PC-3 (cell line): ENCODE measurements around the gene ADAMTS5. TPM values are rescaled to one million over a fixed set of nuclear protein-coding genes. Genes with fewer than 3 reads are reported as not detected.

Experiments
- ATAC-seq: fragments of 200-7000 bp; cut with Tn5 transposase; 2 replicates; pipeline ENCODE4 v1.9.1; 2020; ENCODE audit warnings: mild to moderate bottlenecking, moderate library complexity
- BruUV-seq: library from RNA; stranded (reverse); fragments of 400-500 nt; replicated peaks from 2 replicates; lab custom pipeline; 2021; lab: Mats Ljungman, UMichigan
- CTCF ChIA-PET: fragments of 300-600 bp; sonication (Branson Sonifier 250); formaldehyde crosslinking; loops from one replicate; lab custom pipeline; 2022; ENCODE audit warnings: antibody characterized with exemption; lab: Charles Lee
- POLR2A ChIA-PET: fragments of 300-600 bp; sonication (Branson Sonifier 250); formaldehyde crosslinking; loops from one replicate; lab custom pipeline; 2022; ENCODE audit warnings: antibody characterized with exemption; ENCODE audit not compliant: unreplicated experiment; lab: Charles Lee
- DNase-seq: peaks from one replicate; pipeline ENCODE4 v3.0.0-alpha.2; 2015
- H2AFZ ChIP-seq: fragments of 300-600 bp; sonication (generic); 2 replicates; pipeline ENCODE4 v1.6.0; 2016; ENCODE audit warnings: antibody characterized with exemption, low read length
- H3F3A ChIP-seq: fragments of 300-600 bp; sonication (generic); one replicate; pipeline ENCODE4 v1.6.0; 2017; ENCODE audit warnings: antibody characterized with exemption, low read length, control low read depth, mild to moderate bottlenecking; ENCODE audit not compliant: unreplicated experiment
- H3K27ac ChIP-seq: fragments of 300-600 bp; sonication (generic); 2 replicates; pipeline ENCODE4 v1.5.1; 2016; ENCODE audit warnings: mild to moderate bottlenecking, low read length
- H3K27me3 ChIP-seq: fragments of 300-600 bp; sonication (generic); 2 replicates; pipeline ENCODE4 v1.6.1; 2016; ENCODE audit warnings: low read length, mixed read lengths
- H3K36me3 ChIP-seq: fragments of 300-600 bp; sonication (generic); 2 replicates; pipeline ENCODE4 v1.6.1; 2016; ENCODE audit warnings: low read depth, mixed run types, low read length, mixed read lengths
- H3K4me1 ChIP-seq: fragments of 300-600 bp; sonication (generic); 2 replicates; pipeline ENCODE4 v1.5.1; 2016; ENCODE audit warnings: low read length; ENCODE audit not compliant: insufficient read depth
- H3K4me2 ChIP-seq: fragments of 300-600 bp; sonication (generic); 2 replicates; pipeline ENCODE4 v1.6.0; 2016; ENCODE audit warnings: low read length
- H3K4me3 ChIP-seq: fragments of 300-600 bp; sonication (generic); 2 replicates; pipeline ENCODE4 v1.5.1; 2016; ENCODE audit warnings: mild to moderate bottlenecking, low read length, mixed read lengths
- H3K79me2 ChIP-seq: fragments of 300-600 bp; sonication (generic); 2 replicates; pipeline ENCODE4 v1.6.1; 2017; ENCODE audit warnings: low read length, mixed read lengths
- H3K9ac ChIP-seq: fragments of 300-600 bp; sonication (generic); 2 replicates; pipeline ENCODE4 v1.6.0; 2016; ENCODE audit warnings: mild to moderate bottlenecking, low read length
- H3K9me2 ChIP-seq: fragments of 300-600 bp; sonication (generic); replicated peaks from 2 replicates; pipeline ENCODE4 v1.6.1; 2016; ENCODE audit warnings: mixed run types, low read length, mixed read lengths
- H3K9me3 ChIP-seq: fragments of 300-600 bp; sonication (generic); 2 replicates; pipeline ENCODE4 v1.6.1; 2016; ENCODE audit warnings: low read length, mixed read lengths
- H4K20me1 ChIP-seq: fragments of 300-600 bp; sonication (generic); 2 replicates; pipeline ENCODE4 v1.6.1; 2016; ENCODE audit warnings: low read length, mixed read lengths
- CTCF ChIP-seq: fragments of 300-600 bp; sonication (generic); conservative IDR thresholded peaks from 2 replicates; pipeline ENCODE4 v1.5.1; 2017; ENCODE audit warnings: antibody characterized with exemption, low read depth, mild to moderate bottlenecking, low read length
- EZH2 ChIP-seq: fragments of 300-600 bp; sonication (generic); IDR thresholded peaks from one replicate; pipeline ENCODE4 v1.6.1; 2017; ENCODE audit warnings: antibody characterized with exemption, mild to moderate bottlenecking, low read length; ENCODE audit not compliant: unreplicated experiment
- EZH2phosphoT487 ChIP-seq: fragments of 300-600 bp; sonication (generic); IDR thresholded peaks from 2 replicates; pipeline ENCODE4 v1.6.1; 2018; ENCODE audit warnings: mild to moderate bottlenecking, antibody characterized with exemption, low read length, borderline replicate concordance
- intact Hi-C: fragments of 100-400 bp; cut with micrococcal nuclease; formaldehyde crosslinking; loops from 2 replicates; pipeline ENCODE4 v1.9.0; 2023
- total RNA-seq: library from RNA; depleted of rRNA; stranded (reverse); fragments of >200 nt; gene quantifications from 2 replicates; pipeline ENCODE4 v1.2.3, GENCODE V29; 2014

Gene ADAMTS5
- total RNA-seq, 1 experiment from 2014 or later = not detected

- Histone ChIP-seq H3F3A (no peaks in the 10 kb centered on the region), H3K9me3 (no peaks in the 10 kb centered on the region; the same call in 1 of the 2 replicates), H3K36me3 (no peaks in the 10 kb centered on the region), H3K9ac (no peak overlapping the region), H3K4me1 (no peaks in the 10 kb centered on the region), H3K79me2 (no peaks in the 10 kb centered on the region), H3K4me3 (no peak overlapping the region), H3K27me3 (no peaks in the 10 kb centered on the region), H3K27ac (no peak overlapping the region), H3K9me2 (no peaks in the 10 kb centered on the region), H3K4me2 (no peak overlapping the region), H4K20me1 (no peaks in the 10 kb centered on the region), H2AFZ (no peak overlapping the region)
- intact Hi-C loops = no loop called here
- POLR2A ChIA-PET = interaction anchor here (0.6 kb wide), 2 partner anchors 9 to 10 kb away, joined by 3 to 4 read pairs; no protein-coding TSS in a partner anchor
- DNase-seq = no peak
- no TSS peak for BruUV-seq
- TF ChIP-seq EZH2 = no peak
- no peak for TF ChIP-seq CTCF
- TF ChIP-seq EZH2phosphoT487 = no peak
- CTCF ChIA-PET = no interaction called here
- no peak for ATAC-seq
Measured at GRCh38 chr21:26983576-26983975, 16.7 kb upstream of the ADAMTS5 start.

GRCh38 chr21:26982767-26983166 is 15.9 kb upstream of the ADAMTS5 start:
- intact Hi-C loops = no loop called here
- no peaks in the 10 kb centered on the region for H4K20me1 ChIP-seq
- no peak overlapping the region for H3K27ac ChIP-seq
- CTCF ChIA-PET = no interaction called here
- no peaks in the 10 kb centered on the region for H3K4me1 ChIP-seq
- H3K4me3 ChIP-seq = no peak overlapping the region
- H3K9me2 ChIP-seq = no peaks in the 10 kb centered on the region
- peak; percentile 75 for DNase-seq
- no peaks in the 10 kb centered on the region for H3K36me3 ChIP-seq
- ATAC-seq = peak; percentile 97
- BruUV-seq = no TSS peak
- POLR2A ChIA-PET = no interaction called here
- no peak overlapping the region for H2AFZ ChIP-seq
- TF ChIP-seq CTCF (no peak), EZH2phosphoT487 (no peak), EZH2 (no peak)
- no peaks in the 10 kb centered on the region for H3K79me2 ChIP-seq
- no peaks in the 10 kb centered on the region; the same call in 1 of the 2 replicates for H3K9me3 ChIP-seq
- H3K27me3 ChIP-seq = no peaks in the 10 kb centered on the region
- H3K4me2 ChIP-seq = no peak overlapping the region
- H3K9ac ChIP-seq = no peak overlapping the region
- H3F3A ChIP-seq = no peaks in the 10 kb centered on the region

GRCh38 chr21:26977746-26978145 is 10.9 kb upstream of the ADAMTS5 start:
- H3K36me3 ChIP-seq = no peaks in the 10 kb centered on the region
- H3K4me1 ChIP-seq = no peaks in the 10 kb centered on the region
- no peaks in the 10 kb centered on the region for H3F3A ChIP-seq
- H3K4me3 ChIP-seq = no peak overlapping the region
- H2AFZ ChIP-seq = no peak overlapping the region
- no peaks in the 10 kb centered on the region; the same call in 1 of the 2 replicates for H3K9me3 ChIP-seq
- H3K9ac ChIP-seq = no peak overlapping the region
- intact Hi-C loops = no loop called here
- BruUV-seq = no TSS peak
- DNase-seq (peak; percentile 15), ATAC-seq (no peak)
- POLR2A ChIA-PET = no interaction called here
- H3K79me2 ChIP-seq = no peaks in the 10 kb centered on the region
- TF ChIP-seq CTCF (no peak), EZH2phosphoT487 (no peak), EZH2 (no peak)
- no peak overlapping the region for H3K27ac ChIP-seq
- no peaks in the 10 kb centered on the region for H4K20me1 ChIP-seq
- H3K4me2 ChIP-seq = no peak overlapping the region
- H3K9me2 ChIP-seq = no peaks in the 10 kb centered on the region
- CTCF ChIA-PET = no interaction called here
- no peaks in the 10 kb centered on the region for H3K27me3 ChIP-seq
